Measurements from ENCODE around the gene MC4R.
"Not testable (repeated sequence)": the region's sequence is repeated elsewhere in the genome, so short reads cannot be mapped to it uniquely, and the experiment has no call there.

Gene MC4R

GRCh38 chr18:60372596-60372995, at the start of gene MC4R:
TSS of gene MC4R (minus strand) at chr18:60372775. CDS start at chr18:60372349, 426 bp downstream.
- DNase-seq: peak; percentile 85 to 94

GRCh38 chr18:60422306-60422705, 49.7 kb upstream of the MC4R start:
- not testable (repeated sequence) for DNase-seq

- DNase-seq: no peak
These were observed 49.0 kb upstream of the MC4R start for GRCh38 chr18:60421356-60422118.

GRCh38 chr18:60417946-60418345, 45.4 kb upstream of the MC4R start:
- no peak for DNase-seq

GRCh38 chr18:60413944-60414547, 41.5 kb upstream of the MC4R start:
- DNase-seq: peak in 1 of 2 experiments; percentile 9

GRCh38 chr18:60411715-60412114, 39.1 kb upstream of the MC4R start:
- no peak for DNase-seq

- DNase-seq: no peak
These were observed 34.1 kb upstream of the MC4R start for GRCh38 chr18:60406721-60407120.

GRCh38 chr18:60404486-60405085, 32.0 kb upstream of the MC4R start:
- DNase-seq: no peak

- DNase-seq: no peak
These were observed 28.8 kb upstream of the MC4R start for GRCh38 chr18:60401346-60401745.

- DNase-seq: no peak
These were observed 19.1 kb upstream of the MC4R start for GRCh38 chr18:60391571-60392226.

GRCh38 chr18:60389314-60389713, 16.7 kb upstream of the MC4R start:
- DNase-seq: no peak

- no peak for DNase-seq
These were observed 13.1 kb upstream of the MC4R start for GRCh38 chr18:60385693-60386092.

GRCh38 chr18:60383893-60384292, 11.3 kb upstream of the MC4R start:
- no peak for DNase-seq

GRCh38 chr18:60377778-60378469, 5.3 kb upstream of the MC4R start:
- DNase-seq: no peak

- DNase-seq: no peak
These were observed 443 bp downstream of the MC4R start for GRCh38 chr18:60372132-60372531.

GRCh38 chr18:60358516-60358915, 14.1 kb downstream of the MC4R start:
- DNase-seq: no peak

GRCh38 chr18:60350941-60351340, 21.6 kb downstream of the MC4R start:
- no peak for DNase-seq

GRCh38 chr18:60350150-60350549, 22.4 kb downstream of the MC4R start:
- no peak for DNase-seq

GRCh38 chr18:60347526-60348045, 25.0 kb downstream of the MC4R start:
- DNase-seq: no peak

- DNase-seq: no peak
These were observed 33.6 kb downstream of the MC4R start for GRCh38 chr18:60339018-60339417.

- DNase-seq: no peak
These were observed 40.7 kb downstream of the MC4R start for GRCh38 chr18:60331890-60332289.

GRCh38 chr18:60329131-60329530, 43.4 kb downstream of the MC4R start:
- DNase-seq: no peak

GRCh38 chr18:60327880-60328279, 44.7 kb downstream of the MC4R start:
- no peak for DNase-seq
